Tibial nerve (tissue), 3 donors: ENCODE results near the gene TRIM8.

Experiments
- CTCF ChIP-seq, 5 experiments: fragments of 200-600 bp in 3 of 5; fragments of 450-650 bp in 2 of 5; sonication (generic) in 3 of 5; IDR thresholded peaks; one replicate each; pipeline ENCODE4 v1.5.1; 2016 to 2019; ENCODE audit warnings: antibody characterized with exemption in 5 of 5, mild to moderate bottlenecking in 3 of 5, moderate library complexity in 2 of 5
- POLR2A ChIP-seq, 2 donors: fragments of 450-650 bp; IDR thresholded peaks; one replicate each; pipeline ENCODE4 v1.6.1; 2017; ENCODE audit warnings: antibody characterized with exemption in 2 of 2, mild to moderate bottlenecking in 2 of 2, moderate library complexity in 2 of 2

- TF ChIP-seq POLR2A (IDR thresholded peaks at IDR 0.05) (no peak), CTCF (IDR thresholded peaks at IDR 0.05) (no peak)
Measured at GRCh38 chr10:102641402-102641801, 2.9 kb upstream of the TRIM8 start.
